Left renal pelvis (tissue), 4 donors: Measurements from ENCODE around the gene SLC25A30. TPM values are rescaled to one million over a fixed set of nuclear protein-coding genes. Genes with fewer than 3 reads are reported as not detected.
"Not testable (repeated sequence)": the region's sequence is repeated elsewhere in the genome, so short reads cannot be mapped to it uniquely, and the experiment has no call there.

Source experiments
- DNase-seq, 4 donors: peaks; one replicate each; pipeline ENCODE4 v3.0.0-alpha.2; 2013; ENCODE audit warnings: low read depth in 4 of 4, low spot score in 3 of 4
- polyA plus RNA-seq, 4 donors: library from polyadenylated mRNA; unstranded; fragments of 120-200 nt; gene quantifications; one replicate each; pipeline ENCODE4 v1.2.1, GENCODE V29; 2013; ENCODE audit not compliant: insufficient read length in 4 of 4

SLC25A30 gene
- polyA plus RNA-seq, 4 donors = 13.2 to 29.3 (median 26.6) TPM

GRCh38 chr13:45393941-45394570 lies 24.1 kb downstream of the SLC25A30 start:
- DNase-seq = peak in 1 of 4 donors; percentile 27

DNA sequence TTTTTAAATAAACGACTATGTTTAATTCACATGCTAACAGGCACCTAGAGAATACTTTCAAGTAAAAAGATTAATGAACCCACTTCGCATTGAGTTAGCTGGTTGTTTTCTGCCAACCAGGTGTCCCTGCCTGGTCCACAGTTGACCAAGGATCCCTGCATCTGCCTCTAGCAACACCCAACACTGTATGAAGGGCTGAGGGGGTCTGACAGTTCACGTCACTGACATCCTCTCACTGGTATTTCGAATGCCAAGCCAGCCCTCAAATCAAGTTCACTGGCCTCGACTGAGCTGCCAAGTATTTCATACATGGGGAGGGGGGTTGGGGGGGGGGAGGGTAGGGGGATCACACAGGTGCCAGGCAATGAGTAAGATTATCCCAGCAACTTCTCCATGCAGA lies 25.4 kb downstream of the SLC25A30 start:
- DNase-seq = no peak

DNA sequence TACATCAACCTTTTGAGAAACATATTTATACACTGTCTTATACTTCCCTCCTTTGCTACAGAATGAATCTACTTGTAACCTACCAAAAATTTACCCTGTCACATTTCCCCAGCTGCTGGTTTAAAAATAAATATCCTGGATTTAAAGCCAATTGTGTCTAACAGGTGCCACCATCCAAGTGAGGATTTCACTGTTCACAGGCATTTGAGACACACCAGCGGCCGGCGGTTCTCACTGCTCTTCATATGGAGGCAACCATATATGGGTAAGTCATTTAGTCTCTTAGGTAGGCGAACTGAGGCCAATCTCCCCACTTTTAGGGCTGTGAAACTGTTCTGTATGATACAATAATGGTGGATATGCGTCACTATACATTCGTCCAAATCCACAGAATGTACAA lies 26.2 kb downstream of the SLC25A30 start:
- no peak for DNase-seq

DNA sequence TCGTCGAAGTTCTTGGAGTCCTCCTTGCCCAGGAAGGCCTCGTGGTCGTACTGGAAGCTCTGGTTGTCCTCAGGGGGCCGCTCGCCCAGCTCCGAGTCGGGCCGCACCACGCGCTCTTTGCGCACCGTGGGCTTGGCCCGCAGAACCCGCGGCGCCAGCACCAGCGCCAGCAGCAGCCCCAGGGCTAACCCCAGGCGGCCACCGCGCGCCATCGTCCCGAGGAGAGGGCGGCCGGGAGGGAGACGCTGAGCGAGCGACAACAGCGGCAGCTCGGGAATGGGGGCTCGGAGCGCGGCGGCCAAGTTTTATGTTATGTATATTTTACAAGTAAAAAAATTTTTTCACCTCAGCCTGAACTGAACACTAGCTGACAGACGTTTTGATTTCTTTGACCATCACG lies 27.0 kb downstream of the SLC25A30 start:
- not testable (repeated sequence) for DNase-seq

- not testable (repeated sequence) for DNase-seq
These were observed 27.8 kb downstream of the SLC25A30 start for GRCh38 chr13:45390348-45390747.

DNA sequence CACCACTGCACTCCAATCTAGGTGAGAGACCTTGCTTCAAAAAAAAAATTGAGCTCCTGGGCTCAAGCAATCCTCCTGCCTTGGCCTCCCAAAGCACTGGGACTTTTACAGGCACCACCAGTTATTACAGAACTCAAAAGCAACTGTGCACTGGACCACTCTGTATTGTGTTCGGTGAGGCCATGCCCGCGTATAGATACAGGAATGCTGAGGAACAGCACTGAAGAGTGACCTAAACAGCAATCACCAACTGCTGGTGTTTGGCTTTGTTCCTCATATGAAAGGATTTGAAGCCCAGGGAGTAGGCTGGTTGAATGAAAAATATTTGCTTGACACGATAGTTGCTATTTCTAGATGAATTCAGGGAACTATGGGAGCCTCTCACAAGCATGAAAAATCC lies 29.5 kb downstream of the SLC25A30 start:
- DNase-seq = no peak

GRCh38 chr13:45386892-45387575 lies 31.1 kb downstream of the SLC25A30 start:
- DNase-seq = not testable (repeated sequence)

GRCh38 chr13:45385907-45386553 lies 32.1 kb downstream of the SLC25A30 start:
- no peak for DNase-seq

- DNase-seq = no peak
These were observed 32.9 kb downstream of the SLC25A30 start for GRCh38 chr13:45385320-45385719.

DNA sequence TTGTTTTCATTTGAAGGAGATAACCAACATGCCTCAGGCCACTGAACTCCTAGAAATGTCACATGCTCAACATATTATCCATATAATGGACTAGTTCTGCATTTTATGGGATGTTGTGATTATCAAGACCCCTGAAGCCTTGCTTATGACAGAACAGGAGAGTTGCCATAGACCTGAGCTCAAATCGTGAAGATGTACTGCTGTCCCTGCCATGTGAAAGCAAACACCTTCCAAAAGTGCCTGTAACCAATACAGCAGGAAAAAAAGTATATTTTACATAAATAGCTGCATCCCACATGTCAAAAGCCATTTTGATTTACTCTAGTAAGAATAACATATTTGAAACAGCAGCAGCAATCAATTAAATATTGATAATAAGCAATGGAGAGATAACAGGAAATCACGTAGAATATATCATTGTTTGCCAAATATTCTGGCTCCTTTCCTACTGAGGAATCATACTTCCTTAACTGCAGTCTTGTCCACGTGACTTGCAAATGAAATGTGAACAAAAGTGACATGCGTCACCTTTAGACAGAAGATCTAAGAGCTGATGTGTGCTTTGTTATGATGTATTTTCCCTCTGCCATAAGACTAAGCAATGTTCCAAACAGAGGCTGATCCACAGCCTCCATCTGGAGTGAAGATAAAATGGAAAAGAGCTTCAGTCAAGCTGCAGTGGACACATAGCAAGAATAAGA lies 33.5 kb downstream of the SLC25A30 start:
- no peak for DNase-seq

DNA sequence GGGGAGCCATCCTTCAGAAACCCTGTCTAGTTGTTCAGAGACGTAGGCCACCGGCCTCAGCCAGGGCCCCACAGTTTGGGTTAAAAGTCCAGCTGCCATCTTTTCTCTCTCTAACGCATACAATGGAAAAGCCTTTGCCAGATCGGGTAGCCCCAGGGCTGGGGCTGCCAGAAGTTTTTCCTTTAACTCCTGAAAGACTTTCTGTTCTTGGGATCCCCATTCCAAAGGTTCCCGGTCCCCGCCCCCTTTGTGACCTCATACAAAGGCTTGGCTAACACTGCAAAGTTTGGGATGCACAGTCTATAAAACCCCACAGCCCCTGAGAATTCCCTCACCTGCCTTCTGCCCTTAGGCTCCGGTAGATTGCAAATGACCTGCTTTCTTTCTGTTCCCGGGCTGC lies 35.4 kb downstream of the SLC25A30 start:
- not testable (repeated sequence) for DNase-seq

DNA sequence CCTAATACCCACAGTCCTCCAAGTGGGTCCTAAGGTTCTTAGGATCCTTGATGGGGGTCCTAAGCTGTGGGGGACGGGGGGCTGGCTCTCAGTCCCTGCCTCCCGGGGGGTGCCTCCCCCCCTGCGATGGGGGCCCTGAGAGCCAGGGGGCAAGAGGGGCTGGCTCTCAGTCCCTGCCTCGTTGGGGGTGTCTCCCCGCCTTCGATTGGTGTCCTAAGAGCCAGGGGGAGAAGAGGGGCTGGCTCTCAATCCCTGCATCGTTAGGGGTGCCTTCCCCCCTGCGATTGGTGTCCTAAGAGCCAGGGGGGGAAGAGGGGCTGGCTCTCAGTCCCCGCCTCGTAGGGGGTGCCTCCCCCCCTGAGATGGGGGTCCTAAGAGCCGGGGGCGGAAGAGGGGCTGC lies 37.0 kb downstream of the SLC25A30 start:
- DNase-seq = no peak

- DNase-seq = not testable (repeated sequence)
These were observed 37.5 kb downstream of the SLC25A30 start for GRCh38 chr13:45380708-45381107.

- DNase-seq = not testable (repeated sequence)
These were observed 38.7 kb downstream of the SLC25A30 start for GRCh38 chr13:45379516-45379915.

- DNase-seq = not testable (repeated sequence)
These were observed 39.4 kb downstream of the SLC25A30 start for GRCh38 chr13:45378786-45379185.

GRCh38 chr13:45377314-45377713 lies 40.9 kb downstream of the SLC25A30 start:
- DNase-seq = not testable (repeated sequence)

DNA sequence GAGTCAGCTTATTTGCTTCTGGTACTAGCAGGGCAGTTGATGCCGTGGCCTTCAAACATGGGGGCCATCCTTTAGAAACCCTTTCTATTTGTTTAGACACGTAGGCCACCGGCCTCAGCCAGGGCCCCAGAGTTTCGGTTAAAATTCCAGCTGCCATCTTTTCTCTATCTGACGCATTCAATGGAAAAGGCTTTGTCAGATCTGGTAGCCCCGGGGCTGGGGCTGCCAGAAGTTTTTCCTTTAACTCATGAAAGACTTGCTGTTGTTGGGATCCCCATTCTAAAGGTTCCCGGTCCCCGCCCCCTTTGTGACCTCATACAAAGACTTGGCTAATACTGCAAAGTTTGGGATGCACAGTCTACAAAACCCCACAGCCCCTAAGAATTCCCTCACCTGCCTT lies 41.5 kb downstream of the SLC25A30 start:
- DNase-seq = not testable (repeated sequence)

DNA sequence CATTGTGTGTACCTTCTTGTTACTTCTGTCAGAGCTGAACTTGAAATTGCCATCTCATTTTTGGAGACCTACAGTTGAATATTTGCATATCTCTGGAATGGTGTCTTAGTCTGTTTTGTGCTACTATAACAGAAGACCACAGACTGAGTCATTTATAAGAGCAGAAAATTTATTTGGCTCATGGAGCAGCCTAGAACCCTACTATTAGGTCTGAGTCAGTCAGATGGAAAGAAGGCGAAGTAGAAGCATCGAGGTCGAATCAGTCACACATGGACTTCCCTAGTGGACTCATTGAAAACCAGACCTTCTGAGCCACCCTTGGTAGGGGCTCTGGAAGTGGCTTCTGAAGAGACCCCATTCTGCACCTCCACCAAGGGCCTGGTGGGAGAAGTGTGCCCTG lies 43.3 kb downstream of the SLC25A30 start:
- no peak for DNase-seq

DNA sequence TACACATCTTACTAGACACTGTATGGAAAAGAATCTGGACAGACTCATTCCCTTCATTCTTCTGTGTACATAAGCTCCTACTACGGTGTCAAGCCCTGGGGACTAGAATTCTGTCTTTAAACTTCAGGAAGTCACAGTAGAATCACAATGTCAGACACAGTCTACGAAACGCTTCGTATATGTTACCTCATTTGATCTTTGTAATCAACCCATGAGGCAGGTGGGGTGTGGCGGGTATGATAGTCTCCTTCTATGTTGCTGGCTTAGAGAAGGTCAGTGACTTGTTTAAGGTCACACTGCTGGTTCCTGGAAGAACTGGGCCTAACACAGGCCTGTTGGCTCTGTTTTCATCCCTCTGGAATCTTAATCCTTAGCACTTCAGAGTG lies 45.0 kb downstream of the SLC25A30 start:
- no peak for DNase-seq

- peak in 1 of 4 donors; percentile 44 for DNase-seq
These were observed 45.7 kb downstream of the SLC25A30 start for GRCh38 chr13:45372189-45373161.
